GM19035 (cell line): ENCODE measurements around the gene IFT25.
A peak's percentile ranks its signal among the peaks of the same experiment; 100 is the strongest.
"Not testable (repeated sequence)": the region's sequence is repeated elsewhere in the genome, so short reads cannot be mapped to it uniquely, and the experiment has no call there.

ENCODE experiments used
- ATAC-seq: cut with Tn5 transposase; IDR thresholded peaks from one replicate; pipeline ENCODE4 v1.9.1; 2021; ENCODE audit not compliant: unreplicated experiment

IFT25 gene

GRCh38 chr1:53889304-53890298 lies 55.9 kb downstream of the IFT25 start, which contains the start of gene YIPF1:
Gene YIPF1, minus strand, starts transcription at chr1:53889797. Its CDS starts 860 bp downstream, at chr1:53888937.
- ATAC-seq: peak; percentile 94

GRCh38 chr1:53888681-53889080 lies 56.8 kb downstream of the IFT25 start:
- ATAC-seq: no peak

GRCh38 chr1:53883600-53883999 lies 61.9 kb downstream of the IFT25 start:
- not testable (repeated sequence) for ATAC-seq

- ATAC-seq: not testable (repeated sequence)
These were observed 63.6 kb downstream of the IFT25 start for GRCh38 chr1:53881853-53882252.

GRCh38 chr1:53878492-53879105 lies 66.9 kb downstream of the IFT25 start:
- ATAC-seq: no peak

GRCh38 chr1:53875150-53875549 lies 70.3 kb downstream of the IFT25 start:
- not testable (repeated sequence) for ATAC-seq

GRCh38 chr1:53871773-53872484 lies 73.6 kb downstream of the IFT25 start:
- ATAC-seq: no peak
